ENCODE results near the gene CGN. TPM values are rescaled to one million over a fixed set of nuclear protein-coding genes. Genes with fewer than 3 reads are reported as not detected.

CGN gene
- total and polyA plus RNA-seq, 7 donors = 0.33 to 132 (median 1.8) TPM

DNA sequence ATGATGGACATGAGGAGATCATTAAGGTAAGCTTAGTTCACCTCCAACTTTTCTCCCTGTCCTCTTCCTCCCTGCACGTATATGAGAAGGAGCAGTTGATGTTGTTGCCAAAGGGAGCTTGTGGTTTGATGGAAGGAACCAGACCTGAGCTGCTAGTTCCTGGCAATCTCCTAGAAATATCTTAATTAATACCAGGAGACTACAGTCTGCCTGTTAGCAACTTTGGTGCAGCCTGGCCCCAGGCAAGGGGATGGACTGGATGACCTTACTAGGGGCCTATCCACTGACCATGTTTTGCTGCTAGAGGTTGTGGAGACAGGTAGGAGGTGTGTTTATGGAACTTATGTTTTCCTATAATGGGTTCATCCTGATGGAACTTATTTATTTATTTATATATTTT is 51.5 kb downstream of the CGN start:
- intact Hi-C loops (cut with DNase I) = no loop called here
- WGBS, 2 donors = 79 to 100% methylated on average over 1 of the region's 1 CpG
- TF ChIP-seq POLR2A (IDR thresholded peaks at IDR 0.05) = no peak
- TF ChIP-seq POLR2AphosphoS5 (IDR thresholded peaks at IDR 0.05) = no peak
- TF ChIP-seq CTCF (IDR thresholded peaks at IDR 0.05) = no peak
- TF ChIP-seq EP300 (IDR thresholded peaks at IDR 0.05) = no peak
- Histone ChIP-seq H3K27ac (no peak overlapping the region), H3K4me1 (peaks cover 0 to 7% (median 0%) of the 10 kb centered on the region in 4 donors), H3K9me3 (no peaks in the 10 kb centered on the region), H3K36me3 (peaks cover 0 to 39% (median 9%) of the 10 kb centered on the region in 4 donors), H3K27me3 (no peaks in the 10 kb centered on the region), H3K4me3 (no peak overlapping the region)
- peak; percentile 28 for DNase-seq

DNA sequence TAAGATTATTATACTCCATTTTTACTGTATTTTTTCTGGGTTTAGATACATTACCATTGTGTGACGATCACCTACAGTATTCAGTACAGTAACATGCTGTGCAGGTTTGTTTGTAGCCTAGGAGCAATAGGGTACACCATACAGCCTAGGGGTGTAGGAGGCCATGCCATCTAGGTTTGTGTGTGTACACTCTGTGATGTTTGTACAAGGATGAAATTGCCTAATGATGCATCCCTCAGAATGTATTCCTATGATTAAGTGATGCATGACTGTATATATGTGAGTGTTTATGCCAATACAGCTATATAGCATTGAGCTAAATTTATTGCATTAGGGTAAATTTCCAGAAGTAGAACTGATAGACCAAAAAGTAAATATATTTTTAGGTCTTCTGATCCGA is 52.2 kb downstream of the CGN start:
- TF ChIP-seq POLR2A (IDR thresholded peaks at IDR 0.05) (no peak), EP300 (IDR thresholded peaks at IDR 0.05) (no peak), CTCF (IDR thresholded peaks at IDR 0.05) (no peak), POLR2AphosphoS5 (IDR thresholded peaks at IDR 0.05) (no peak)
- Histone ChIP-seq H3K27me3 (no peaks in the 10 kb centered on the region), H3K4me3 (no peak overlapping the region), H3K9me3 (no peaks in the 10 kb centered on the region), H3K4me1 (peaks cover 0 to 7% (median 0%) of the 10 kb centered on the region in 4 donors), H3K36me3 (peaks cover 0 to 44% (median 9%) of the 10 kb centered on the region in 4 donors), H3K27ac (no peak overlapping the region)
- intact Hi-C loops (cut with DNase I) = no loop called here
- WGBS, 2 donors = 46 to 92% methylated on average over 2 of the region's 2 CpGs
- DNase-seq = no peak

DNA sequence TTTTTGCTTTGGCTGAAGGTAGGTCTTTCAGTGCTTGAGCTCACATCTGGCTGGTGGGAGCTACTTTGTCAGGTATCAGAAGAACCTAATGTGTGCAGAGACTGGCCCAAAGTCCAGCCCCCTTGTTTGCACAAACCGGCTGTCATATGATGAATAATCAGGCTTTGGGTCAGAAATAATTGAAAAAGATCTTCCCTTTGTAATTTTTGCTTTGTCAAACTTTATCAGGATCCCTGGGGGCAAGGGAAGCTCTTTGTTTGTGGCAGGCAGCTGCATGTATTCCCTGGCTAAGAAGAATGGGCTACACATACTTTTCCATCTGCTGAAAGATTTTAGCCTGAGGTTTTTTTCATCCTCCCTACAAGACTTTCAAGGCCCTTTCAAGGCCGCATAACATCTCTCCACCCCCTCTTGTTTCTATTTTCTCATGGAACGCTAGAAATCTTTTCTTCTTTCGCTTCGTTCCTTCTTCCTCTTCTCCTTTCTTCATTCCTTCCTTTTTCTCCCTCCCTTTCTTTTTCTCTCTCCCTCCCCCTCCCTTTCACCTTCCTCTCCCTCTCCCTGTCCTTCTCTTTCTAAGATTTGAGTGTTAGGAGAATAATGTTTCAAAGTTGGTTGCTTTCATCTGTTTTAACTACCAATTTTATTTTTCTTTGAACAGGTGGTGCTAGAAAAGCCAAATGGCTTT is 54.5 kb downstream of the CGN start:
- Histone ChIP-seq H3K27me3 (no peaks in the 10 kb centered on the region), H3K27ac (no peak overlapping the region), H3K4me1 (peaks cover 0 to 7% (median 0%) of the 10 kb centered on the region in 4 donors), H3K4me3 (no peak overlapping the region), H3K9me3 (no peaks in the 10 kb centered on the region), H3K36me3 (peaks cover 0 to 66% (median 13%) of the 10 kb centered on the region in 4 donors)
- TF ChIP-seq POLR2A (IDR thresholded peaks at IDR 0.05) (no peak), CTCF (IDR thresholded peaks at IDR 0.05) (no peak), POLR2AphosphoS5 (IDR thresholded peaks at IDR 0.05) (no peak), EP300 (IDR thresholded peaks at IDR 0.05) (no peak)
- intact Hi-C loops (cut with DNase I) = no loop called here
- 59 to 81% methylated on average over 5 of the region's 5 CpGs for WGBS, 2 donors
- no peak for DNase-seq

GRCh38 chr1:151568626-151569088 is 57.5 kb downstream of the CGN start:
- TF ChIP-seq CTCF (IDR thresholded peaks at IDR 0.05) = no peak
- no peak for TF ChIP-seq POLR2AphosphoS5 (IDR thresholded peaks at IDR 0.05)
- TF ChIP-seq POLR2A (IDR thresholded peaks at IDR 0.05) = no peak
- no peak for TF ChIP-seq EP300 (IDR thresholded peaks at IDR 0.05)
- DNase-seq = no peak
- peaks cover 0 to 75% (median 12%) of the 10 kb centered on the region in 4 donors for H3K36me3 ChIP-seq
- no peaks in the 10 kb centered on the region for H3K4me1 ChIP-seq
- no peak overlapping the region for H3K27ac ChIP-seq
- no peaks in the 10 kb centered on the region for H3K27me3 ChIP-seq
- WGBS, 2 donors = 25 to 72% methylated on average over 3 of the region's 3 CpGs
- H3K4me3 ChIP-seq = no peak overlapping the region
- intact Hi-C loops (cut with DNase I) = no loop called here
- no peaks in the 10 kb centered on the region for H3K9me3 ChIP-seq
